Panc1 (cell line): ENCODE data around the gene SKAP1. TPM values are rescaled to one million over a fixed set of nuclear protein-coding genes. Genes with fewer than 3 reads are reported as not detected.
A peak's percentile ranks its signal among the peaks of the same experiment; 100 is the strongest.

Experiments used
- ATAC-seq: fragments of 200-7000 bp; cut with Tn5 transposase; 2 replicates; pipeline ENCODE4 v1.9.1; 2020; ENCODE audit warnings: mild to moderate bottlenecking, moderate library complexity
- BruUV-seq: library from RNA; stranded (reverse); fragments of 400-500 nt; replicated peaks from 2 replicates; lab custom pipeline; 2021; lab: Mats Ljungman, UMichigan
- CTCF ChIA-PET: fragments of 300-600 bp; sonication (Branson Sonifier 250); formaldehyde crosslinking; loops from one replicate; lab custom pipeline; 2022; ENCODE audit warnings: antibody characterized with exemption; lab: Charles Lee
- POLR2A ChIA-PET: fragments of 300-600 bp; sonication (Branson Sonifier 250); formaldehyde crosslinking; loops from one replicate; lab custom pipeline; 2022; ENCODE audit warnings: antibody characterized with exemption; lab: Charles Lee
- DNase-seq: peaks from one replicate; pipeline ENCODE4 v3.0.0-alpha.2; 2010; ENCODE audit warnings: low read depth, low spot score
- H3K27ac ChIP-seq: 2 replicates; pipeline ENCODE4 v1.5.1; 2011; ENCODE audit warnings: mild to moderate bottlenecking, low read length, inconsistent platforms
- H3K27me3 ChIP-seq: fragments of 200-500 bp; sonication (Bioruptor generic); 2 replicates; pipeline ENCODE4 v1.6.0; 2014; ENCODE audit warnings: low read length, inconsistent platforms; ENCODE audit not compliant: control insufficient read depth, insufficient read depth
- H3K36me3 ChIP-seq: fragments of 200-500 bp; sonication (Bioruptor generic); 2 replicates; pipeline ENCODE4 v1.5.1; 2014; ENCODE audit warnings: inconsistent platforms, mild to moderate bottlenecking, low read length, moderate library complexity; ENCODE audit not compliant: control insufficient read depth, insufficient read depth
- H3K4me1 ChIP-seq: 2 replicates; pipeline ENCODE4 v1.5.1; 2011; ENCODE audit warnings: inconsistent platforms, mild to moderate bottlenecking, low read length, moderate library complexity; ENCODE audit not compliant: control insufficient read depth, insufficient read depth
- H3K4me3 ChIP-seq, 2 experiments: 2 replicates each; pipeline ENCODE4 v1.5.1; 2011 to 2012; ENCODE audit warnings: low read depth in 2 of 2, low read length in 2 of 2, mild to moderate bottlenecking in 2 of 2, inconsistent platforms in 1 of 2, moderate library complexity in 1 of 2
- H3K9me3 ChIP-seq: fragments of 200-500 bp; sonication (Bioruptor generic); 2 replicates; pipeline ENCODE4 v1.5.1; 2014; ENCODE audit warnings: low read depth, mild to moderate bottlenecking, inconsistent platforms, low read length, moderate library complexity; ENCODE audit not compliant: control insufficient read depth, insufficient read depth
- CTCF ChIP-seq: fragments of 450-650 bp; IDR thresholded peaks from 2 replicates; pipeline ENCODE4 v1.5.1; 2017; ENCODE audit warnings: mild to moderate bottlenecking
- POLR2AphosphoS5 ChIP-seq: IDR thresholded peaks from 2 replicates; pipeline ENCODE4 v1.6.1; 2012; ENCODE audit warnings: mild to moderate bottlenecking, low read depth, low read length, moderate library complexity
- SIN3A ChIP-seq: IDR thresholded peaks from 2 replicates; pipeline ENCODE4 v1.6.1; 2012; ENCODE audit warnings: low read depth, mild to moderate bottlenecking, low read length, moderate library complexity, borderline replicate concordance; ENCODE audit not compliant: insufficient read depth
- TCF7L2 ChIP-seq: IDR thresholded peaks from 2 replicates; pipeline ENCODE4 v1.6.1; 2011; ENCODE audit warnings: mild to moderate bottlenecking, low read depth, low read length, inconsistent platforms
- in situ Hi-C: cut with HindIII; loops from 2 replicates; pipeline ENCODE4 v1.10.0; 2016; ENCODE audit warnings: low sequenced_read_pairs, low pct_unique_long_range_greater_than_20kb
- intact Hi-C: fragments of 100-400 bp; cut with micrococcal nuclease; formaldehyde crosslinking; loops from one replicate; pipeline ENCODE4 v1.10.0; 2022; ENCODE audit not compliant: unreplicated experiment
- total RNA-seq: library from RNA; stranded (reverse); gene quantifications from one replicate; pipeline ENCODE4 v1.2.1, GENCODE V29; 2021; ENCODE audit not compliant: unreplicated experiment
- TF ChIP-seq, protein P1 (sequence below), 2 experiments: IDR thresholded peaks; 2 replicates each; pipeline ENCODE4 v1.6.1; 2011 to 2012; ENCODE audit warnings: low read depth in 2 of 2, control low read depth in 1 of 2, low read length in 1 of 2, mild to moderate bottlenecking in 1 of 2, moderate library complexity in 1 of 2; ENCODE audit not compliant: insufficient read depth in 1 of 2

Gene SKAP1
- total RNA-seq, 1 experiment from 2014 or later, result 0.90 TPM

GRCh38 chr17:48307255-48307654 lies 122.8 kb downstream of the SKAP1 start:
- no peaks in the 10 kb centered on the region for H3K36me3 ChIP-seq
- H3K4me1 ChIP-seq, result no peaks in the 10 kb centered on the region
- H3K27me3 ChIP-seq, result no peaks in the 10 kb centered on the region; the same call in 1 of the 2 replicates
- peak overlapping the region; percentile 4; the same call in 1 of the 2 replicates for H3K27ac ChIP-seq
- H3K4me3 ChIP-seq, result no peak overlapping the region
- ChIA-PET POLR2A (no interaction called here), CTCF (interaction anchor here (1.0 kb wide), 1 partner anchor 321 kb away, joined by 3 read pairs; no protein-coding TSS in a partner anchor)
- intact Hi-C loops (no loop called here), in situ Hi-C loops (no loop called here)
- ATAC-seq, result no peak
- no TSS peak for BruUV-seq
- no peaks in the 10 kb centered on the region for H3K9me3 ChIP-seq
- TF ChIP-seq SIN3A (no peak), CTCF (no peak), POLR2AphosphoS5 (no peak), TCF7L2 (no peak)
- TF ChIP-seq, protein P1, sequence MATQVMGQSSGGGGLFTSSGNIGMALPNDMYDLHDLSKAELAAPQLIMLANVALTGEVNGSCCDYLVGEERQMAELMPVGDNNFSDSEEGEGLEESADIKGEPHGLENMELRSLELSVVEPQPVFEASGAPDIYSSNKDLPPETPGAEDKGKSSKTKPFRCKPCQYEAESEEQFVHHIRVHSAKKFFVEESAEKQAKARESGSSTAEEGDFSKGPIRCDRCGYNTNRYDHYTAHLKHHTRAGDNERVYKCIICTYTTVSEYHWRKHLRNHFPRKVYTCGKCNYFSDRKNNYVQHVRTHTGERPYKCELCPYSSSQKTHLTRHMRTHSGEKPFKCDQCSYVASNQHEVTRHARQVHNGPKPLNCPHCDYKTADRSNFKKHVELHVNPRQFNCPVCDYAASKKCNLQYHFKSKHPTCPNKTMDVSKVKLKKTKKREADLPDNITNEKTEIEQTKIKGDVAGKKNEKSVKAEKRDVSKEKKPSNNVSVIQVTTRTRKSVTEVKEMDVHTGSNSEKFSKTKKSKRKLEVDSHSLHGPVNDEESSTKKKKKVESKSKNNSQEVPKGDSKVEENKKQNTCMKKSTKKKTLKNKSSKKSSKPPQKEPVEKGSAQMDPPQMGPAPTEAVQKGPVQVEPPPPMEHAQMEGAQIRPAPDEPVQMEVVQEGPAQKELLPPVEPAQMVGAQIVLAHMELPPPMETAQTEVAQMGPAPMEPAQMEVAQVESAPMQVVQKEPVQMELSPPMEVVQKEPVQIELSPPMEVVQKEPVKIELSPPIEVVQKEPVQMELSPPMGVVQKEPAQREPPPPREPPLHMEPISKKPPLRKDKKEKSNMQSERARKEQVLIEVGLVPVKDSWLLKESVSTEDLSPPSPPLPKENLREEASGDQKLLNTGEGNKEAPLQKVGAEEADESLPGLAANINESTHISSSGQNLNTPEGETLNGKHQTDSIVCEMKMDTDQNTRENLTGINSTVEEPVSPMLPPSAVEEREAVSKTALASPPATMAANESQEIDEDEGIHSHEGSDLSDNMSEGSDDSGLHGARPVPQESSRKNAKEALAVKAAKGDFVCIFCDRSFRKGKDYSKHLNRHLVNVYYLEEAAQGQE (IDR thresholded peaks at IDR 0.05; ENCODE audit: insufficient read depth in 1 of 2, low read depth in 2 of 2, low read length in 1 of 2), result no peak
- no peak for DNase-seq

GRCh38 chr17:48301002-48301401 lies 129.0 kb downstream of the SKAP1 start:
- H3K4me1 ChIP-seq, result no peaks in the 10 kb centered on the region; the same call in 1 of the 2 replicates
- no peak for ATAC-seq
- H3K4me3 ChIP-seq, result no peak overlapping the region
- POLR2A ChIA-PET, result no interaction called here
- H3K27me3 ChIP-seq, result no peaks in the 10 kb centered on the region
- intact Hi-C loops, result no loop called here
- H3K9me3 ChIP-seq, result no peaks in the 10 kb centered on the region
- H3K36me3 ChIP-seq, result no peaks in the 10 kb centered on the region
- in situ Hi-C loops, result no loop called here
- TF ChIP-seq POLR2AphosphoS5 (no peak), TCF7L2 (no peak), SIN3A (no peak), CTCF (no peak)
- TF ChIP-seq, protein P1 (IDR thresholded peaks at IDR 0.05; ENCODE audit: insufficient read depth in 1 of 2, low read depth in 2 of 2, low read length in 1 of 2), result no peak
- H3K27ac ChIP-seq, result no peak overlapping the region
- no peak for DNase-seq
- no TSS peak for BruUV-seq
- CTCF ChIA-PET, result interaction anchor here (0.6 kb wide), 1 partner anchor 36 kb away, joined by 3 read pairs; no protein-coding TSS in a partner anchor
